GM12892 (cell line): ENCODE data around the gene DOCK1.

Source experiments
- POLR2A ChIP-seq: IDR thresholded peaks from 2 replicates; pipeline ENCODE4 v1.6.1; 2011; ENCODE audit warnings: low read depth, low read length, control low read depth
- POLR2AphosphoS5 ChIP-seq: IDR thresholded peaks from 2 replicates; pipeline ENCODE4 v1.6.1; 2011; ENCODE audit warnings: low read depth, low read length, control low read depth

- no peak for TF ChIP-seq POLR2A
- TF ChIP-seq POLR2AphosphoS5: no peak
These were observed 397.9 kb downstream of the DOCK1 start for GRCh38 chr10:127303105-127303504.
